WTC11 (cell line): ENCODE data around the gene C2CD2. TPM values are rescaled to one million over a fixed set of nuclear protein-coding genes. Genes with fewer than 3 reads are reported as not detected.

Experiments
- ATAC-seq: fragments of 200-7000 bp; cut with Tn5 transposase; 2 replicates; pipeline ENCODE4 v1.10.0; 2021; ENCODE audit warnings: mild to moderate bottlenecking, moderate library complexity
- CTCF ChIA-PET: fragments of 300-600 bp; sonication (Branson Sonifier 250); formaldehyde crosslinking; loops from one replicate; lab custom pipeline; 2021; ENCODE audit warnings: antibody characterized with exemption; lab: Charles Lee
- POLR2A ChIA-PET: fragments of 350-600 bp; sonication (Branson Sonifier 250); formaldehyde crosslinking; loops from one replicate; lab custom pipeline; 2021; ENCODE audit warnings: antibody characterized with exemption; lab: Charles Lee
- DNase-seq: peaks from one replicate; pipeline ENCODE4 v3.0.0; 2021; ENCODE audit warnings: low spot score
- H3K27ac Mint-ChIP-seq: 2 replicates; pipeline ENCODE4 v1.8.0; 2021; ENCODE audit warnings: mixed read lengths
- H3K27me3 Mint-ChIP-seq: 2 replicates; pipeline ENCODE4 v1.8.0; 2021; ENCODE audit warnings: low read depth, mild to moderate bottlenecking, moderate library complexity, mixed read lengths
- H3K36me3 Mint-ChIP-seq: 2 replicates; pipeline ENCODE4 v1.8.0; 2021; ENCODE audit warnings: mixed read lengths
- H3K4me1 Mint-ChIP-seq: 2 replicates; pipeline ENCODE4 v1.8.0; 2022; ENCODE audit warnings: mixed read lengths
- H3K4me3 Mint-ChIP-seq: 2 replicates; pipeline ENCODE4 v1.8.0; 2021; ENCODE audit warnings: mild to moderate bottlenecking, moderate library complexity, mixed read lengths
- H3K9me3 Mint-ChIP-seq: 2 replicates; pipeline ENCODE4 v1.8.0; 2021; ENCODE audit warnings: mixed read lengths
- ARID4B ChIP-seq: sonication (generic); formaldehyde crosslinking; IDR thresholded peaks from 2 replicates; pipeline ENCODE4 v1.8.0; 2023; ENCODE audit warnings: missing genetic modification reagents, mild to moderate bottlenecking, borderline replicate concordance
- CREM ChIP-seq: sonication (generic); formaldehyde crosslinking; IDR thresholded peaks from 2 replicates; pipeline ENCODE4 v1.8.1; 2022; ENCODE audit warnings: mild to moderate bottlenecking, missing genetic modification reagents, moderate library complexity
- ESRRA ChIP-seq: sonication (generic); formaldehyde crosslinking; IDR thresholded peaks from 2 replicates; pipeline ENCODE4 v1.8.1; 2022; ENCODE audit warnings: mild to moderate bottlenecking, missing genetic modification reagents, borderline replicate concordance
- FOXP4 ChIP-seq: sonication (generic); formaldehyde crosslinking; IDR thresholded peaks from 2 replicates; pipeline ENCODE4 v1.8.0; 2022; ENCODE audit warnings: mild to moderate bottlenecking, missing genetic modification reagents
- ZMAT4 ChIP-seq: fragments of 250-450 bp; sonication (Bioruptor Pico); IDR thresholded peaks from 2 replicates; pipeline ENCODE4 v1.9.0; 2021; ENCODE audit warnings: mild to moderate bottlenecking
- ZNF219 ChIP-seq: sonication (generic); formaldehyde crosslinking; IDR thresholded peaks from 2 replicates; pipeline ENCODE4 v1.8.0; 2023; ENCODE audit warnings: missing genetic modification reagents, mild to moderate bottlenecking, borderline replicate concordance
- ZNF423 ChIP-seq: fragments of 250-450 bp; sonication (Bioruptor Pico); IDR thresholded peaks from 2 replicates; pipeline ENCODE4 v2.1.2; 2022; ENCODE audit warnings: mild to moderate bottlenecking, moderate library complexity
- total RNA-seq: library from RNA; stranded (reverse); gene quantifications from 3 replicates; pipeline ENCODE4 v1.2.3, GENCODE V29; 2021
- TF ChIP-seq, protein P1 (sequence below): fragments of 250-450 bp; sonication (Bioruptor Pico); IDR thresholded peaks from 2 replicates; pipeline ENCODE4 v1.9.0; 2021; ENCODE audit warnings: mild to moderate bottlenecking
- TF ChIP-seq, protein P2 (sequence below): sonication (generic); formaldehyde crosslinking; IDR thresholded peaks from 2 replicates; pipeline ENCODE4 v1.8.1; 2023; ENCODE audit warnings: mild to moderate bottlenecking, missing genetic modification reagents, moderate library complexity
- TF ChIP-seq, protein P3 (sequence below): sonication (generic); formaldehyde crosslinking; IDR thresholded peaks from 2 replicates; pipeline ENCODE4 v1.8.0; 2022; ENCODE audit warnings: missing genetic modification reagents
- TF ChIP-seq, protein P4 (sequence below): sonication (generic); formaldehyde crosslinking; IDR thresholded peaks from 2 replicates; pipeline ENCODE4 v1.8.1; 2022; ENCODE audit warnings: low read depth, mild to moderate bottlenecking, moderate library complexity, missing genetic modification reagents, borderline replicate concordance
- TF ChIP-seq, protein P5 (sequence below): sonication (generic); formaldehyde crosslinking; IDR thresholded peaks from 2 replicates; pipeline ENCODE4 v1.8.1; 2023; ENCODE audit warnings: mild to moderate bottlenecking, missing genetic modification reagents, borderline replicate concordance

The C2CD2 gene
- total RNA-seq, 1 experiment from 2014 or later, result 11.2 TPM

- Mint-ChIP-seq H3K9me3 (no peaks in the 10 kb centered on the region), H3K36me3 (peaks cover 7% of the 10 kb centered on the region), H3K4me1 (peaks cover 40% of the 10 kb centered on the region), H3K4me3 (no peak overlapping the region)
- no peak for DNase-seq
- CTCF ChIA-PET, result no interaction called here
- TF ChIP-seq FOXP4 (CRISPR knock-in tag) (no peak), ESRRA (CRISPR knock-in tag) (no peak), ARID4B (CRISPR knock-in tag) (no peak), CREM (CRISPR knock-in tag) (no peak), ZNF219 (no peak), ZMAT4 (no peak), ZNF423 (no peak)
- TF ChIP-seq, protein P1, sequence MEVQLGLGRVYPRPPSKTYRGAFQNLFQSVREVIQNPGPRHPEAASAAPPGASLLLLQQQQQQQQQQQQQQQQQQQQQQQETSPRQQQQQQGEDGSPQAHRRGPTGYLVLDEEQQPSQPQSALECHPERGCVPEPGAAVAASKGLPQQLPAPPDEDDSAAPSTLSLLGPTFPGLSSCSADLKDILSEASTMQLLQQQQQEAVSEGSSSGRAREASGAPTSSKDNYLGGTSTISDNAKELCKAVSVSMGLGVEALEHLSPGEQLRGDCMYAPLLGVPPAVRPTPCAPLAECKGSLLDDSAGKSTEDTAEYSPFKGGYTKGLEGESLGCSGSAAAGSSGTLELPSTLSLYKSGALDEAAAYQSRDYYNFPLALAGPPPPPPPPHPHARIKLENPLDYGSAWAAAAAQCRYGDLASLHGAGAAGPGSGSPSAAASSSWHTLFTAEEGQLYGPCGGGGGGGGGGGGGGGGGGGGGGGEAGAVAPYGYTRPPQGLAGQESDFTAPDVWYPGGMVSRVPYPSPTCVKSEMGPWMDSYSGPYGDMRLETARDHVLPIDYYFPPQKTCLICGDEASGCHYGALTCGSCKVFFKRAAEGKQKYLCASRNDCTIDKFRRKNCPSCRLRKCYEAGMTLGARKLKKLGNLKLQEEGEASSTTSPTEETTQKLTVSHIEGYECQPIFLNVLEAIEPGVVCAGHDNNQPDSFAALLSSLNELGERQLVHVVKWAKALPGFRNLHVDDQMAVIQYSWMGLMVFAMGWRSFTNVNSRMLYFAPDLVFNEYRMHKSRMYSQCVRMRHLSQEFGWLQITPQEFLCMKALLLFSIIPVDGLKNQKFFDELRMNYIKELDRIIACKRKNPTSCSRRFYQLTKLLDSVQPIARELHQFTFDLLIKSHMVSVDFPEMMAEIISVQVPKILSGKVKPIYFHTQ (CRISPR knock-in tag), result no peak
- TF ChIP-seq, protein P2, sequence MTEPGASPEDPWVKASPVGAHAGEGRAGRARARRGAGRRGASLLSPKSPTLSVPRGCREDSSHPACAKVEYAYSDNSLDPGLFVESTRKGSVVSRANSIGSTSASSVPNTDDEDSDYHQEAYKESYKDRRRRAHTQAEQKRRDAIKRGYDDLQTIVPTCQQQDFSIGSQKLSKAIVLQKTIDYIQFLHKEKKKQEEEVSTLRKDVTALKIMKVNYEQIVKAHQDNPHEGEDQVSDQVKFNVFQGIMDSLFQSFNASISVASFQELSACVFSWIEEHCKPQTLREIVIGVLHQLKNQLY (CRISPR knock-in tag), result no peak
- TF ChIP-seq, protein P3, sequence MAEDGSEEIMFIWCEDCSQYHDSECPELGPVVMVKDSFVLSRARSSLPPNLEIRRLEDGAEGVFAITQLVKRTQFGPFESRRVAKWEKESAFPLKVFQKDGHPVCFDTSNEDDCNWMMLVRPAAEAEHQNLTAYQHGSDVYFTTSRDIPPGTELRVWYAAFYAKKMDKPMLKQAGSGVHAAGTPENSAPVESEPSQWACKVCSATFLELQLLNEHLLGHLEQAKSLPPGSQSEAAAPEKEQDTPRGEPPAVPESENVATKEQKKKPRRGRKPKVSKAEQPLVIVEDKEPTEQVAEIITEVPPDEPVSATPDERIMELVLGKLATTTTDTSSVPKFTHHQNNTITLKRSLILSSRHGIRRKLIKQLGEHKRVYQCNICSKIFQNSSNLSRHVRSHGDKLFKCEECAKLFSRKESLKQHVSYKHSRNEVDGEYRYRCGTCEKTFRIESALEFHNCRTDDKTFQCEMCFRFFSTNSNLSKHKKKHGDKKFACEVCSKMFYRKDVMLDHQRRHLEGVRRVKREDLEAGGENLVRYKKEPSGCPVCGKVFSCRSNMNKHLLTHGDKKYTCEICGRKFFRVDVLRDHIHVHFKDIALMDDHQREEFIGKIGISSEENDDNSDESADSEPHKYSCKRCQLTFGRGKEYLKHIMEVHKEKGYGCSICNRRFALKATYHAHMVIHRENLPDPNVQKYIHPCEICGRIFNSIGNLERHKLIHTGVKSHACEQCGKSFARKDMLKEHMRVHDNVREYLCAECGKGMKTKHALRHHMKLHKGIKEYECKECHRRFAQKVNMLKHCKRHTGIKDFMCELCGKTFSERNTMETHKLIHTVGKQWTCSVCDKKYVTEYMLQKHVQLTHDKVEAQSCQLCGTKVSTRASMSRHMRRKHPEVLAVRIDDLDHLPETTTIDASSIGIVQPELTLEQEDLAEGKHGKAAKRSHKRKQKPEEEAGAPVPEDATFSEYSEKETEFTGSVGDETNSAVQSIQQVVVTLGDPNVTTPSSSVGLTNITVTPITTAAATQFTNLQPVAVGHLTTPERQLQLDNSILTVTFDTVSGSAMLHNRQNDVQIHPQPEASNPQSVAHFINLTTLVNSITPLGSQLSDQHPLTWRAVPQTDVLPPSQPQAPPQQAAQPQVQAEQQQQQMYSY, result no peak
- TF ChIP-seq, protein P4, sequence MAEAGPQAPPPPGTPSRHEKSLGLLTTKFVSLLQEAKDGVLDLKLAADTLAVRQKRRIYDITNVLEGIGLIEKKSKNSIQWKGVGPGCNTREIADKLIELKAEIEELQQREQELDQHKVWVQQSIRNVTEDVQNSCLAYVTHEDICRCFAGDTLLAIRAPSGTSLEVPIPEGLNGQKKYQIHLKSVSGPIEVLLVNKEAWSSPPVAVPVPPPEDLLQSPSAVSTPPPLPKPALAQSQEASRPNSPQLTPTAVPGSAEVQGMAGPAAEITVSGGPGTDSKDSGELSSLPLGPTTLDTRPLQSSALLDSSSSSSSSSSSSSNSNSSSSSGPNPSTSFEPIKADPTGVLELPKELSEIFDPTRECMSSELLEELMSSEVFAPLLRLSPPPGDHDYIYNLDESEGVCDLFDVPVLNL (CRISPR knock-in tag), result no peak
- TF ChIP-seq, protein P5, sequence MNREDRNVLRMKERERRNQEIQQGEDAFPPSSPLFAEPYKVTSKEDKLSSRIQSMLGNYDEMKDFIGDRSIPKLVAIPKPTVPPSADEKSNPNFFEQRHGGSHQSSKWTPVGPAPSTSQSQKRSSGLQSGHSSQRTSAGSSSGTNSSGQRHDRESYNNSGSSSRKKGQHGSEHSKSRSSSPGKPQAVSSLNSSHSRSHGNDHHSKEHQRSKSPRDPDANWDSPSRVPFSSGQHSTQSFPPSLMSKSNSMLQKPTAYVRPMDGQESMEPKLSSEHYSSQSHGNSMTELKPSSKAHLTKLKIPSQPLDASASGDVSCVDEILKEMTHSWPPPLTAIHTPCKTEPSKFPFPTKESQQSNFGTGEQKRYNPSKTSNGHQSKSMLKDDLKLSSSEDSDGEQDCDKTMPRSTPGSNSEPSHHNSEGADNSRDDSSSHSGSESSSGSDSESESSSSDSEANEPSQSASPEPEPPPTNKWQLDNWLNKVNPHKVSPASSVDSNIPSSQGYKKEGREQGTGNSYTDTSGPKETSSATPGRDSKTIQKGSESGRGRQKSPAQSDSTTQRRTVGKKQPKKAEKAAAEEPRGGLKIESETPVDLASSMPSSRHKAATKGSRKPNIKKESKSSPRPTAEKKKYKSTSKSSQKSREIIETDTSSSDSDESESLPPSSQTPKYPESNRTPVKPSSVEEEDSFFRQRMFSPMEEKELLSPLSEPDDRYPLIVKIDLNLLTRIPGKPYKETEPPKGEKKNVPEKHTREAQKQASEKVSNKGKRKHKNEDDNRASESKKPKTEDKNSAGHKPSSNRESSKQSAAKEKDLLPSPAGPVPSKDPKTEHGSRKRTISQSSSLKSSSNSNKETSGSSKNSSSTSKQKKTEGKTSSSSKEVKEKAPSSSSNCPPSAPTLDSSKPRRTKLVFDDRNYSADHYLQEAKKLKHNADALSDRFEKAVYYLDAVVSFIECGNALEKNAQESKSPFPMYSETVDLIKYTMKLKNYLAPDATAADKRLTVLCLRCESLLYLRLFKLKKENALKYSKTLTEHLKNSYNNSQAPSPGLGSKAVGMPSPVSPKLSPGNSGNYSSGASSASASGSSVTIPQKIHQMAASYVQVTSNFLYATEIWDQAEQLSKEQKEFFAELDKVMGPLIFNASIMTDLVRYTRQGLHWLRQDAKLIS (CRISPR knock-in tag), result no peak
- TF ChIP-seq, all 79 proteins: peak for 0
- ATAC-seq, result no peak
- POLR2A ChIA-PET, result no interaction called here
- no peaks in the 10 kb centered on the region for H3K27me3 Mint-ChIP-seq
- H3K27ac Mint-ChIP-seq, result 0 out of 2 replicates have a peak overlapping the region, but pooled peaks have one; percentile 32
Measured at GRCh38 chr21:41898998-41899397, 54.8 kb downstream of the C2CD2 start.
